Hepatocyte (in vitro differentiated cells): ENCODE data around the gene ZBTB5.

Experiments
- CTCF ChIP-seq: fragments of 200-600 bp; sonication (generic); IDR thresholded peaks from 2 replicates; pipeline ENCODE4 v1.5.1; 2016; ENCODE audit warnings: antibody characterized with exemption, mild to moderate bottlenecking; ENCODE audit not compliant: poor library complexity
- EZH2 ChIP-seq: fragments of 200-600 bp; sonication (generic); IDR thresholded peaks from 2 replicates; pipeline ENCODE4 v1.6.1; 2016; ENCODE audit warnings: antibody characterized with exemption, mild to moderate bottlenecking, borderline replicate concordance
- EZH2phosphoT487 ChIP-seq: fragments of 200-600 bp; sonication (generic); IDR thresholded peaks from one replicate; pipeline ENCODE4 v1.6.1; 2018; ENCODE audit warnings: antibody characterized with exemption, mild to moderate bottlenecking, low read depth, moderate library complexity; ENCODE audit not compliant: unreplicated experiment, severe bottlenecking

DNA sequence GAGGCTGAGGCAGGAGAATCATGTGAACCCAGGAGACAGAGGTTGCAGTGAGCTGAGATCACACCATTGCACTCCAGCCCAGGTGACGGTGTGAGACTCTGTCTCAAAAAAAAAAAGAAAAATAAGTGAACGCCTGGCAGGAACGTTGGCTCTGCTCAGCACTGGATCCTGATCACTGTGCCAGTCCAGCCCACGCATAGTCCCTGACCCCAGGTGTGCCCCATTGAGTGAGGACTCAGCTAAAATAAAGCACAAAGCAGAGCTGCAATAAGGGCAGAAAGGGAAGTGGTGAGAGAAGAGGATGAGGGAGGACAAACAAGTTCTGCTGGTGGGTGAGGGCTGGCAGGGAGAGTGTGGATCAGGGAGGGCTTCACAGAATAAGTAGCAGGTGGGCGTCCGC lies 38.4 kb downstream of the ZBTB5 start:
- TF ChIP-seq CTCF, result no peak
- no peak for TF ChIP-seq EZH2
- TF ChIP-seq EZH2phosphoT487, result no peak
